Loucy (cell line): Measurements from ENCODE around the gene DLX1.

ENCODE experiments used
- H2AFZ ChIP-seq: fragments of 200-600 bp; sonication (generic); 2 replicates; pipeline ENCODE4 v1.6.0; 2016; ENCODE audit warnings: antibody characterized with exemption, mild to moderate bottlenecking, low read length, moderate library complexity
- H3F3A ChIP-seq: fragments of 200-600 bp; 2 replicates; pipeline ENCODE4 v1.6.0; 2016; ENCODE audit warnings: antibody characterized with exemption, low read depth, mild to moderate bottlenecking
- H3K27me3 ChIP-seq: fragments of 200-600 bp; sonication (generic); 2 replicates; pipeline ENCODE4 v1.6.1; 2014; ENCODE audit warnings: low read length, mild to moderate bottlenecking; ENCODE audit not compliant: insufficient read depth, poor library complexity, severe bottlenecking
- H3K36me3 ChIP-seq: fragments of 200-600 bp; sonication (generic); 2 replicates; pipeline ENCODE4 v1.6.1; 2016; ENCODE audit warnings: low read length; ENCODE audit not compliant: insufficient read depth
- H3K4me1 ChIP-seq: fragments of 200-600 bp; sonication (generic); 2 replicates; pipeline ENCODE4 v1.5.1; 2014; ENCODE audit warnings: low read length, mild to moderate bottlenecking; ENCODE audit not compliant: insufficient read depth, poor library complexity, severe bottlenecking
- H3K4me2 ChIP-seq: fragments of 200-600 bp; sonication (generic); 2 replicates; pipeline ENCODE4 v1.6.0; 2014; ENCODE audit warnings: antibody characterized with exemption, low read length, low read depth, mild to moderate bottlenecking; ENCODE audit not compliant: poor library complexity, severe bottlenecking
- H3K4me3 ChIP-seq: fragments of 200-600 bp; sonication (generic); 2 replicates; pipeline ENCODE4 v1.5.1; 2014; ENCODE audit warnings: low read length, mild to moderate bottlenecking, mixed read lengths; ENCODE audit not compliant: poor library complexity, severe bottlenecking
- H3K79me2 ChIP-seq: fragments of 200-600 bp; sonication (generic); 2 replicates; pipeline ENCODE4 v1.6.1; 2014; ENCODE audit warnings: low read length; ENCODE audit not compliant: insufficient read depth
- H3K9ac ChIP-seq: fragments of 200-600 bp; sonication (generic); 2 replicates; pipeline ENCODE4 v1.6.0; 2014; ENCODE audit warnings: mild to moderate bottlenecking, low read depth, low read length, moderate library complexity; ENCODE audit not compliant: poor library complexity, severe bottlenecking
- H3K9me2 ChIP-seq: fragments of 200-600 bp; sonication (generic); replicated peaks from 2 replicates; pipeline ENCODE4 v1.6.1; 2016; ENCODE audit warnings: low read depth, low read length, mixed read lengths
- H3K9me3 ChIP-seq: fragments of 200-600 bp; sonication (generic); 2 replicates; pipeline ENCODE4 v1.6.1; 2014; ENCODE audit warnings: mild to moderate bottlenecking, antibody characterized with exemption, low read length, low read depth; ENCODE audit not compliant: insufficient read depth
- H4K20me1 ChIP-seq: fragments of 200-600 bp; sonication (generic); 2 replicates; pipeline ENCODE4 v1.6.0; 2014; ENCODE audit warnings: antibody characterized with exemption, low read length, mild to moderate bottlenecking; ENCODE audit not compliant: insufficient read depth, poor library complexity, severe bottlenecking
- EZH2phosphoT487 ChIP-seq: fragments of 200-600 bp; IDR thresholded peaks from 2 replicates; pipeline ENCODE4 v1.6.1; 2018; ENCODE audit warnings: antibody characterized with exemption, mild to moderate bottlenecking, moderate library complexity, borderline replicate concordance
- TF ChIP-seq, protein P1 (sequence below): fragments of 200-600 bp; sonication (generic); conservative IDR thresholded peaks from 2 replicates; pipeline ENCODE4 v1.5.1; 2014; ENCODE audit warnings: mild to moderate bottlenecking, antibody characterized with exemption, low read length

DLX1 gene

DNA sequence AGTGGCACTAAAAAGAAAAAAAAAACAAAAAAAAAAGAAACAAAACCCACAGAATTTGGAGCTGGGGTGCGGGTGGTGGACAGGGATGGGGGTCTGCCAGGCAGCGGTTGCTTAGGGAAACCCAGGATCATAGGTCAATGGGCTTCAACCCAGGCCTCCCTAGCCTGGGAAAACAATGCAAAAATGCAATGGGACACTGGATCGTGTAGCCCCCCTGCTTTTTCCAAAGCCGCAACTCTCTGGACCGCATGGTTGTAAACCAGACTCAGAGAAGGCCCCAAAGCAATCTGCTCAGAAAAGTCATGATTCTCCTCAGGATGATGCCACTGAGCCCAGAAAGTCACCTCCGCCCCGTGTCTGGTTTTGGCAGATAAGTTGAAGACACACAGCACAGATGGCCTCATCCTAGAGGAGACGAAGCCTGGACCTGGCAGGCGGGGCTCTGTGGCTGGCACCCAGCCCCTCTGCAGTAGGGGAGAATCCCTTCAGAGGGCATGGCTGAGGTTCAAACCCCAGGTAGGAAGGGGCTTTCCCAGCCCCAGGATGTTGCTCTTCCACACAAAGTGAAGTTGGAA is 12.3 kb downstream of the DLX1 start:
- Histone ChIP-seq H3K4me2 (no peak overlapping the region), H3K27me3 (peaks cover 24% of the 10 kb centered on the region), H4K20me1 (no peaks in the 10 kb centered on the region), H3K4me3 (no peak overlapping the region), H3K4me1 (peaks cover 12% of the 10 kb centered on the region), H3F3A (no peaks in the 10 kb centered on the region; the same call in 1 of the 2 replicates), H3K9ac (no peak overlapping the region), H3K9me2 (no peaks in the 10 kb centered on the region), H3K9me3 (no peaks in the 10 kb centered on the region), H2AFZ (no peak overlapping the region), H3K79me2 (no peaks in the 10 kb centered on the region), H3K36me3 (no peaks in the 10 kb centered on the region)
- no peak for TF ChIP-seq EZH2phosphoT487
- TF ChIP-seq, protein P1, sequence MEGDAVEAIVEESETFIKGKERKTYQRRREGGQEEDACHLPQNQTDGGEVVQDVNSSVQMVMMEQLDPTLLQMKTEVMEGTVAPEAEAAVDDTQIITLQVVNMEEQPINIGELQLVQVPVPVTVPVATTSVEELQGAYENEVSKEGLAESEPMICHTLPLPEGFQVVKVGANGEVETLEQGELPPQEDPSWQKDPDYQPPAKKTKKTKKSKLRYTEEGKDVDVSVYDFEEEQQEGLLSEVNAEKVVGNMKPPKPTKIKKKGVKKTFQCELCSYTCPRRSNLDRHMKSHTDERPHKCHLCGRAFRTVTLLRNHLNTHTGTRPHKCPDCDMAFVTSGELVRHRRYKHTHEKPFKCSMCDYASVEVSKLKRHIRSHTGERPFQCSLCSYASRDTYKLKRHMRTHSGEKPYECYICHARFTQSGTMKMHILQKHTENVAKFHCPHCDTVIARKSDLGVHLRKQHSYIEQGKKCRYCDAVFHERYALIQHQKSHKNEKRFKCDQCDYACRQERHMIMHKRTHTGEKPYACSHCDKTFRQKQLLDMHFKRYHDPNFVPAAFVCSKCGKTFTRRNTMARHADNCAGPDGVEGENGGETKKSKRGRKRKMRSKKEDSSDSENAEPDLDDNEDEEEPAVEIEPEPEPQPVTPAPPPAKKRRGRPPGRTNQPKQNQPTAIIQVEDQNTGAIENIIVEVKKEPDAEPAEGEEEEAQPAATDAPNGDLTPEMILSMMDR, result no peak

DNA sequence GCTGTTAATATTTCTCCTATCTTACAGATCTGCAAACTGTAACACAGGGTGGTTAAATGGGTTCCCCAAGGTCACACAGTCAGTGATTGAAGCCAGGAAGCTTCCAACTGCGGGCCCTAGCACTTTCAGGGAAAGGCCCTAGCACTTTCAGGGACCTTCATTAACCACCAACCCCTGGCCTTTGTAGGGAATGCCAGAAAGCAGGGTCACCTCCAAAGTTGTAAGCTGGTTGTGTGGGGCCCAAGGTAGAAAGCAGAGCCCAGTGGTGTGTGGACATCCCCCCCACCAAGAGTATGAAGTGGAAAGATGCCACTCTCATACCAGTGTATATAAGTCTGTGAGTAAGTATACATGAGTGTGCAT is 13.0 kb downstream of the DLX1 start:
- Histone ChIP-seq H3K4me3 (no peak overlapping the region), H3K79me2 (no peaks in the 10 kb centered on the region), H3K9me3 (no peaks in the 10 kb centered on the region), H3K27me3 (peaks cover 18% of the 10 kb centered on the region), H3K36me3 (no peaks in the 10 kb centered on the region), H3K9me2 (no peaks in the 10 kb centered on the region), H3K9ac (no peak overlapping the region), H2AFZ (no peak overlapping the region), H3F3A (no peaks in the 10 kb centered on the region), H4K20me1 (no peaks in the 10 kb centered on the region), H3K4me2 (no peak overlapping the region), H3K4me1 (peaks cover 12% of the 10 kb centered on the region)
- no peak for TF ChIP-seq EZH2phosphoT487
- TF ChIP-seq, protein P1, result no peak

DNA sequence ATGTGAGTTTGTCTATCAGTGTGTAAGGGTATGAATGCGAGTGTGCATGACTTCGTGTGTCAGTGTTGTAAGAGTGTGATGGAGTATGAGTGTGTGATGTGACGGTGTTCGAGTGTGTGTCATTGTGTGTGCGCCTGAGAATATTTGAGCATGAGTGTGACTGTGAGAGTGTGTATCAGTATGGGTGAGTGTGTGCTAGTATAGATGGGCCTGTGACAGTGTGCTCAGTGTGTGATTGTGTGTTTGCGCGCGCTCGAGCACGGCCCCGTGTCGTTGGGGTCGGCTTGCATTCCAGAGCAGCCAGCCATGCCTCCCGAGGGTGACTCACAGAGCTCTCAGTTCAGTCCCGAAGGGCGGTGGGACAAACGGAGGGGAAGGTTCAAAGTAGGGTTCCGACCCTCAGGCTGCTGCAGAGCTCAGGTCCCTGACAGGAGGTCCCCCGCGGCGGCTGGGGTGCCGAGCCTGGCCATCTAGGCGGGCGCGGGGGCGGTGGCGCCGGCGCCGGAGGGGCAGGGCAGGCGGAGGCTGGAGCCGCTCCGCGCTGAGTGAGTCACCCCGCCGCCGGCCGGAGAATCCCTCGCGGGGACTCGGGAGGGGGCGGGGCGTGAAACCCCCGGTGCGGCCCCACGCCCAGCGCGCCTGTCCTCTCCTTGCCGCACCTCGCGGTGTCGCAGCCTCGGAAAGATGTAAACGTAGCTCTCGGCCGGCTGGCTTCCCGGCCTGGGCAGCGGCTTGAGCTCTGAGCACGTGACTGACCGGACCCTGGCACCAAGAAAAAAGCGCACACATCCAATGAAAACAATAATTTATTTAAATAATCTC is 13.6 kb downstream of the DLX1 start:
- Histone ChIP-seq H3K36me3 (no peaks in the 10 kb centered on the region), H2AFZ (no peak overlapping the region), H3F3A (no peaks in the 10 kb centered on the region), H3K27me3 (peaks cover 12% of the 10 kb centered on the region), H3K4me1 (peaks cover 16% of the 10 kb centered on the region), H3K9ac (no peak overlapping the region), H4K20me1 (no peaks in the 10 kb centered on the region), H3K4me2 (no peak overlapping the region), H3K4me3 (no peak overlapping the region), H3K9me3 (no peaks in the 10 kb centered on the region), H3K79me2 (no peaks in the 10 kb centered on the region), H3K9me2 (no peaks in the 10 kb centered on the region)
- TF ChIP-seq, protein P1, result no peak
- TF ChIP-seq EZH2phosphoT487, result no peak
